GM12878 (cell line): ENCODE results near the gene CDC42SE1. TPM values are rescaled to one million over a fixed set of nuclear protein-coding genes. Genes with fewer than 3 reads are reported as not detected.

Experiments used
- ATAC-seq: fragments of 200-7000 bp; cut with Tn5 transposase; 3 replicates; pipeline ENCODE4 v1.9.1; 2020; ENCODE audit warnings: mild to moderate bottlenecking, moderate library complexity
- BruUV-seq: library from RNA; stranded (reverse); fragments of 400-500 nt; replicated peaks from 2 replicates; lab custom pipeline; 2021; lab: Mats Ljungman, UMichigan
- CTCF ChIA-PET: fragments of 300-600 bp; sonication (Branson Sonifier 250); formaldehyde crosslinking; extraction: SDS; loops from one replicate; lab custom pipeline; 2021; ENCODE audit warnings: inconsistent platforms; lab: Yijun Ruan, JAX
- POLR2A ChIA-PET: fragments of 350-600 bp; formaldehyde crosslinking; extraction: SDS; loops from one replicate; lab custom pipeline; 2021; ENCODE audit warnings: inconsistent platforms; lab: Charles Lee
- RAD21 ChIA-PET: fragments of 300-600 bp; sonication (Branson Sonifier 250); formaldehyde crosslinking; loops from one replicate; lab custom pipeline; 2023; ENCODE audit warnings: antibody characterized with exemption; ENCODE audit not compliant: unreplicated experiment; lab: Charles Lee
- SMC1A ChIA-PET: fragments of 300-600 bp; sonication (Branson Sonifier 250); formaldehyde crosslinking; loops from one replicate; lab custom pipeline; 2023; ENCODE audit not compliant: unreplicated experiment, uncharacterized antibody; lab: Charles Lee
- DNase-seq: peaks from one replicate; pipeline ENCODE4 v3.0.0-alpha.2; 2011; ENCODE audit warnings: low read depth, low spot score
- FAIRE-seq: peaks from 3 replicates; lab custom pipeline; 2011; peaks lifted over from hg19 to GRCh38; lab: Jason Lieb, UNC
- H2AFZ ChIP-seq: 2 replicates; pipeline ENCODE4 v1.6.0; 2011; ENCODE audit warnings: low read depth, low read length, control low read depth; ENCODE audit not compliant: control insufficient read depth
- H3K27ac ChIP-seq: 2 replicates; pipeline ENCODE4 v1.5.1; 2011; ENCODE audit warnings: control low read depth; ENCODE audit not compliant: control insufficient read depth, insufficient read depth
- H3K27me3 ChIP-seq, 2 experiments: replicated peaks in 1 of 2; 2 replicates each; pipeline versions ENCODE4 v1.6.0 to v1.6.1; 2011; ENCODE audit warnings: low read length in 1 of 2; ENCODE audit not compliant: control insufficient read depth in 2 of 2, insufficient read depth in 2 of 2
- H3K36me3 ChIP-seq, 2 experiments: 2 replicates each; pipeline ENCODE4 v1.5.1; 2011; ENCODE audit warnings: low read length in 1 of 2; ENCODE audit not compliant: control insufficient read depth in 2 of 2, insufficient read depth in 2 of 2
- H3K4me1 ChIP-seq: 2 replicates; pipeline ENCODE4 v1.6.1; 2011; ENCODE audit warnings: mild to moderate bottlenecking, low read length, moderate library complexity, mixed read lengths; ENCODE audit not compliant: control insufficient read depth, insufficient read depth
- H3K4me2 ChIP-seq: 2 replicates; pipeline ENCODE4 v1.6.0; 2011; ENCODE audit warnings: control low read depth; ENCODE audit not compliant: control insufficient read depth, insufficient read depth
- H3K4me3 ChIP-seq: fragments of 200-600 bp; sonication (generic); 2 replicates; pipeline ENCODE4 v1.5.1; 2016
- H3K79me2 ChIP-seq: 2 replicates; pipeline ENCODE4 v1.6.0; 2011; ENCODE audit warnings: low read length; ENCODE audit not compliant: control insufficient read depth, insufficient read depth
- H3K9ac ChIP-seq: 2 replicates; pipeline ENCODE4 v1.8.0; 2011; ENCODE audit warnings: low read length, control low read depth, mixed read lengths; ENCODE audit not compliant: control insufficient read depth, insufficient read depth
- H3K9me3 ChIP-seq: replicated peaks from 3 replicates; pipeline ENCODE4 v1.5.1; 2011; ENCODE audit warnings: mild to moderate bottlenecking, low read length; ENCODE audit not compliant: control insufficient read depth, insufficient read depth
- H4K20me1 ChIP-seq: 2 replicates; pipeline ENCODE4 v1.6.0; 2011; ENCODE audit not compliant: control insufficient read depth, insufficient read depth
- CHD2 ChIP-seq: IDR thresholded peaks from 2 replicates; pipeline ENCODE4 v1.6.1; 2011; ENCODE audit warnings: low read depth, low read length, improper control_type of control experiment, borderline replicate concordance
- EGR1 ChIP-seq, 2 experiments: IDR thresholded peaks; 1 replicate in 1 of 2; 2 replicates in 1 of 2; pipeline ENCODE4 v1.6.1; 2011 to 2012; ENCODE audit warnings: low read depth in 2 of 2, low read length in 2 of 2, borderline replicate concordance in 1 of 2, mild to moderate bottlenecking in 1 of 2, moderate library complexity in 1 of 2
- TAF1 ChIP-seq: IDR thresholded peaks from 2 replicates; pipeline ENCODE4 v1.6.1; 2011; ENCODE audit warnings: mild to moderate bottlenecking, low read depth, low read length, borderline replicate concordance
- WGBS: methylation state at CpG from one replicate; pipeline ENCODE4 v1.1.6; 2016; ENCODE audit warnings: low lambda C conversion rate; ENCODE audit not compliant: insufficient replicate concordance, insufficient coverage; ENCODE audit errors: missing lambda C conversion rate; 5-methylcytosine and 5-hydroxymethylcytosine counted together
- in situ Hi-C: fragments of 300-500 bp; cut with MboI; formaldehyde crosslinking; loops from 9 replicates; pipeline ENCODE4 v1.14.3; 2018; ENCODE audit warnings: mixed read lengths
- intact Hi-C: fragments of 100-400 bp; cut with micrococcal nuclease; formaldehyde crosslinking; loops from one replicate; pipeline ENCODE4 v1.14.2; 2022; ENCODE audit not compliant: unreplicated experiment
- polyA plus RNA-seq, 11 experiments: library from polyadenylated mRNA; depleted of rRNA in 4 of 11; unstranded in 6 of 11; stranded (reverse) in 5 of 11; fragments of >200 nt; fragmentation: Nextera tagmentation in 4 of 11; fragmentation: Illumina TruSeq in 1 of 11; extraction: Ambion mirVana in 4 of 11; extraction: Trizol in 1 of 11; gene quantifications; 1 replicate in 1 of 11; 2 replicates in 10 of 11; pipeline versions ENCODE4 v1.2.1 to v1.2.3, GENCODE V29; 2011 to 2016; ENCODE audit warnings: inconsistent platforms in 2 of 11, missing spikeins in 2 of 11, low read depth in 1 of 11
- total RNA-seq, 4 experiments: library from RNA; depleted of rRNA in 3 of 4; stranded (reverse); fragments of >200 nt in 3 of 4; fragmentation: Illumina TruSeq in 1 of 4; extraction: Trizol in 1 of 4; gene quantifications; 2 replicates each; pipeline versions ENCODE4 v1.2.1 to v1.2.3, GENCODE V29; 2013 to 2021

Gene CDC42SE1
- total and polyA plus RNA-seq, 10 of the 15 experiments (the other 5 are each of a cell fraction or from before 2014, with no cell fraction given): 35.7 to 112 (median 74.3) TPM

- TF ChIP-seq EGR1 (IDR thresholded peaks at IDR 0.05; ENCODE audit: borderline replicate concordance in 1 of 2, low read depth in 2 of 2, low read length in 2 of 2) (0 out of 3 replicates have a peak, but pooled peaks of 1 of the 2 experiments have one; percentile 27), TAF1 (no peak), CHD2 (peak; percentile 47; the same call in 1 of the 2 replicates)
- TF ChIP-seq, all 136 proteins: peak for 2
- RAD21 ChIA-PET: interaction anchor here (0.9 to 1.9 kb wide), 4 partner anchors 11 to 221 kb away, joined by 3 to 8 read pairs (median 4); partner anchors contain the start of gene TNFAIP8L2
- WGBS: 15% methylated on average over 15 of the region's 15 CpGs
- Histone ChIP-seq H2AFZ (peak within 1 kb of the TSS; percentile 95), H4K20me1 (peaks cover 3% of the 10 kb centered on the region; the same call in 1 of the 2 replicates), H3K9me3 (no peaks in the 10 kb centered on the region), H3K27ac (peak within 1 kb of the TSS; percentile 97), H3K4me1 (peaks cover 28% of the 10 kb centered on the region), H3K27me3 (no peaks in the 10 kb centered on the region), H3K4me2 (peak within 1 kb of the TSS; percentile 73), H3K79me2 (peaks cover 53% of the 10 kb centered on the region), H3K9ac (peak within 1 kb of the TSS; percentile 94), H3K4me3 (peak within 1 kb of the TSS; percentile 93), H3K36me3 (peaks cover 2 to 14% of the 10 kb centered on the region in 2 experiments)
- FAIRE-seq (no peak), DNase-seq (no peak), ATAC-seq (peak; percentile 3; the same call in 1 of the 3 replicates)
- no TSS peak for BruUV-seq
- SMC1A ChIA-PET: interaction anchor here (0.6 to 3.6 kb wide), 7 partner anchors 11 to 54 kb away, joined by 3 to 22 read pairs (median 9); partner anchors contain the start of genes C1orf56, GABPB2 and MINDY1
- CTCF ChIA-PET: interaction anchor here (0.6 to 7.4 kb wide), 15 partner anchors 8 to 363 kb away, joined by 3 to 76 read pairs (median 4); partner anchors contain the start of genes C1orf56, GABPB2, GOLPH3L and TNFAIP8L2
- POLR2A ChIA-PET: interaction anchor here (0.6 to 5.8 kb wide), 8 partner anchors 10 to 480 kb away, joined by 3 to 65 read pairs (median 4); partner anchors contain the start of genes C1orf56, GABPB2, MCL1 and VPS72
- intact Hi-C loops: no loop called here
- in situ Hi-C loops: no loop called here
Observed at GRCh38 chr1:151060007-151060656, 710 bp upstream of the CDC42SE1 start, which contains the start of gene MLLT11. TSS of gene MLLT11 (plus strand) at chr1:151060397. CDS start at chr1:151067225, 6,828 bp downstream.
